Measurements from ENCODE around the gene CDYL2. TPM values are rescaled to one million over a fixed set of nuclear protein-coding genes. Genes with fewer than 3 reads are reported as not detected.

CDYL2 gene
- polyA plus RNA-seq, 1 donor: 8.3 TPM

Other genes with a start within 250 kb of the CDYL2 start
- gene CMC2, start 202.3 kb upstream of the CDYL2 start, polyA plus RNA-seq (ENCODE audit: insufficient read length): 72.8 TPM
- gene CENPN, start 202.6 kb upstream of the CDYL2 start, polyA plus RNA-seq (ENCODE audit: insufficient read length): 32.1 TPM
- gene ATMIN, start 231.2 kb upstream of the CDYL2 start, polyA plus RNA-seq (ENCODE audit: insufficient read length): 54.0 TPM

All from left kidney (tissue), 1 donor.